WTC11 (cell line): ENCODE data around the gene EDARADD. TPM values are rescaled to one million over a fixed set of nuclear protein-coding genes. Genes with fewer than 3 reads are reported as not detected.
"Not testable (repeated sequence)": the region's sequence is repeated elsewhere in the genome, so short reads cannot be mapped to it uniquely, and the experiment has no call there.

Experiments used
- ATAC-seq: fragments of 200-7000 bp; cut with Tn5 transposase; 2 replicates; pipeline ENCODE4 v1.10.0; 2021; ENCODE audit warnings: mild to moderate bottlenecking, moderate library complexity
- CTCF ChIA-PET: fragments of 300-600 bp; sonication (Branson Sonifier 250); formaldehyde crosslinking; loops from one replicate; lab custom pipeline; 2021; ENCODE audit warnings: antibody characterized with exemption; lab: Charles Lee
- POLR2A ChIA-PET: fragments of 350-600 bp; sonication (Branson Sonifier 250); formaldehyde crosslinking; loops from one replicate; lab custom pipeline; 2021; ENCODE audit warnings: antibody characterized with exemption; lab: Charles Lee
- DNase-seq: peaks from one replicate; pipeline ENCODE4 v3.0.0; 2021; ENCODE audit warnings: low spot score
- H3K27ac Mint-ChIP-seq: 2 replicates; pipeline ENCODE4 v1.8.0; 2021; ENCODE audit warnings: mixed read lengths
- H3K27me3 Mint-ChIP-seq: 2 replicates; pipeline ENCODE4 v1.8.0; 2021; ENCODE audit warnings: low read depth, mild to moderate bottlenecking, moderate library complexity, mixed read lengths
- H3K36me3 Mint-ChIP-seq: 2 replicates; pipeline ENCODE4 v1.8.0; 2021; ENCODE audit warnings: mixed read lengths
- H3K4me1 Mint-ChIP-seq: 2 replicates; pipeline ENCODE4 v1.8.0; 2022; ENCODE audit warnings: mixed read lengths
- H3K4me3 Mint-ChIP-seq: 2 replicates; pipeline ENCODE4 v1.8.0; 2021; ENCODE audit warnings: mild to moderate bottlenecking, moderate library complexity, mixed read lengths
- H3K9me3 Mint-ChIP-seq: 2 replicates; pipeline ENCODE4 v1.8.0; 2021; ENCODE audit warnings: mixed read lengths
- CREM ChIP-seq: sonication (generic); formaldehyde crosslinking; IDR thresholded peaks from 2 replicates; pipeline ENCODE4 v1.8.1; 2022; ENCODE audit warnings: mild to moderate bottlenecking, missing genetic modification reagents, moderate library complexity
- JUN ChIP-seq: sonication (generic); formaldehyde crosslinking; IDR thresholded peaks from 2 replicates; pipeline ENCODE4 v1.8.0; 2023; ENCODE audit warnings: mild to moderate bottlenecking, missing genetic modification reagents
- NFE2L1 ChIP-seq: sonication (generic); formaldehyde crosslinking; IDR thresholded peaks from 2 replicates; pipeline ENCODE4 v1.8.1; 2023; ENCODE audit warnings: missing genetic modification reagents
- PRRX2 ChIP-seq: fragments of 250-450 bp; sonication (Bioruptor Pico); IDR thresholded peaks from 2 replicates; pipeline ENCODE4 v1.8.0; 2021; ENCODE audit warnings: mild to moderate bottlenecking
- TEAD4 ChIP-seq: sonication (generic); formaldehyde crosslinking; IDR thresholded peaks from 2 replicates; pipeline ENCODE4 v1.8.0; 2022; ENCODE audit warnings: mild to moderate bottlenecking, missing genetic modification reagents
- ZNF416 ChIP-seq: fragments of 250-450 bp; sonication (Bioruptor Pico); IDR thresholded peaks from 2 replicates; pipeline ENCODE4 v1.9.0; 2021; ENCODE audit warnings: mild to moderate bottlenecking, inconsistent platforms
- ZNF671 ChIP-seq: fragments of 250-450 bp; sonication (Bioruptor Pico); IDR thresholded peaks from 2 replicates; pipeline ENCODE4 v1.8.0; 2021; ENCODE audit warnings: mild to moderate bottlenecking
- total RNA-seq: library from RNA; stranded (reverse); gene quantifications from 3 replicates; pipeline ENCODE4 v1.2.3, GENCODE V29; 2021
- TF ChIP-seq, protein P1 (sequence below): fragments of 250-450 bp; sonication (Bioruptor Pico); IDR thresholded peaks from 2 replicates; pipeline ENCODE4 v1.9.0; 2021; ENCODE audit warnings: moderate library complexity, mild to moderate bottlenecking, inconsistent platforms, borderline replicate concordance
- TF ChIP-seq, protein P2 (sequence below): sonication (generic); formaldehyde crosslinking; IDR thresholded peaks from 2 replicates; pipeline ENCODE4 v1.8.0; 2022; ENCODE audit warnings: mild to moderate bottlenecking, missing genetic modification reagents
- TF ChIP-seq, protein P3 (sequence below): sonication (generic); formaldehyde crosslinking; IDR thresholded peaks from 2 replicates; pipeline ENCODE4 v1.8.1; 2023; ENCODE audit warnings: mild to moderate bottlenecking, missing genetic modification reagents
- TF ChIP-seq, protein P4 (sequence below): sonication (generic); formaldehyde crosslinking; IDR thresholded peaks from 2 replicates; pipeline ENCODE4 v1.8.1; 2023; ENCODE audit warnings: mild to moderate bottlenecking, missing genetic modification reagents
- TF ChIP-seq, protein P5 (sequence below): sonication (generic); formaldehyde crosslinking; IDR thresholded peaks from 2 replicates; pipeline ENCODE4 v1.8.1; 2023; ENCODE audit warnings: mild to moderate bottlenecking, moderate library complexity, missing genetic modification reagents

Gene EDARADD
- total RNA-seq, 1 experiment from 2014 or later = 5.0 TPM

DNA sequence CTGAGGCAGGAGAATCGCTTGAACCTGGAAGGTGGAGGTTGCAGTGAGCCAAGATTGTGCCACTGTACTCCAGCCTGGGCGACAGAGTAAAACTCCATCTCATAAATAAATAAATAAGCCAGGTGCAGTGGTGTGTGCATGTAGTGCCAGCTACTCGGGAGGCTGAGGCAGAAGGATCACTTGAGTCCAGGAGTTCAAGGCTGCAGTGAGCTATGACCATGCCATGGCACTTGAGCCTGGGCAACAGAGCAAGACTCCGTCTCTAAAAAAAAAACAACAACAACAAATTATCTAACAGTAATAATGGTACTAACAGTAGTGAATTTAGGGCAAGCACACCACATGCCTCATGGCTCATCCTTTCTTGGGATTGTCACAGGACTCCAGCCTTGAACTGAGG lies 41.3 kb upstream of the EDARADD start:
- H3K27me3 Mint-ChIP-seq, POLR2A ChIA-PET, H3K9me3 Mint-ChIP-seq, ATAC-seq, DNase-seq, H3K36me3 Mint-ChIP-seq, H3K4me3 Mint-ChIP-seq, H3K4me1 Mint-ChIP-seq, H3K27ac Mint-ChIP-seq: not testable (repeated sequence)
- CTCF ChIA-PET = interaction anchor here (0.7 kb wide), 1 partner anchor 1981 kb away, joined by 3 read pairs; no protein-coding TSS in a partner anchor

DNA sequence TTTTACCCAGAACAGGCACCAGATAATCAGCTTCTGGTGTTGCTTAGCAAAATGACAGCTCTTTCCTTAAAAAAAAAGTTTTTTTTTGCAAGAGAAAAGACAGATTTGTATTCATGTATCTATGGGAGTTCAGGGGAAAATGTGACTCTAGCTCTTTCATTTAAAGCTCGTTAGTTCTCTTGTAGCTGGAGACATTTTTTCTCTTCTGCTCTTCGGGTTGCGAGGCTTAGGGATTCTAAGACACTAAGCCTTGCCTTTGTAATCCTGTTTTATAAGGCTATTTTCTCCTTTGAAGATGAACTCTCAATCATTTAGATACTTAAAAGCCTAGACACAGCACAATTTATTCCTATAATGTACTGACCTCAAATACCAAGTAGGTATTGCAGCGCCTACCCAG lies 40.3 kb upstream of the EDARADD start:
- no peaks in the 10 kb centered on the region for H3K4me1 Mint-ChIP-seq
- H3K36me3 Mint-ChIP-seq = peaks cover 6% of the 10 kb centered on the region; the same call in 1 of the 2 replicates
- H3K4me3 Mint-ChIP-seq = no peak overlapping the region
- CTCF ChIA-PET = no interaction called here
- H3K9me3 Mint-ChIP-seq = peaks cover 9% of the 10 kb centered on the region
- peaks cover 4% of the 10 kb centered on the region for H3K27me3 Mint-ChIP-seq
- ATAC-seq = no peak
- TF ChIP-seq NFE2L1 (CRISPR knock-in tag) = no peak
- TF ChIP-seq, protein P1, sequence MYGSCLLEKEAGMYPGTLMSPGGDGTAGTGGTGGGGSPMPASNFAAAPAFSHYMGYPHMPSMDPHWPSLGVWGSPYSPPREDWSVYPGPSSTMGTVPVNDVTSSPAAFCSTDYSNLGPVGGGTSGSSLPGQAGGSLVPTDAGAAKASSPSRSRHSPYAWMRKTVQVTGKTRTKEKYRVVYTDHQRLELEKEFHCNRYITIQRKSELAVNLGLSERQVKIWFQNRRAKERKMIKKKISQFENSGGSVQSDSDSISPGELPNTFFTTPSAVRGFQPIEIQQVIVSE (CRISPR knock-in tag) = no peak
- TF ChIP-seq, protein P2, sequence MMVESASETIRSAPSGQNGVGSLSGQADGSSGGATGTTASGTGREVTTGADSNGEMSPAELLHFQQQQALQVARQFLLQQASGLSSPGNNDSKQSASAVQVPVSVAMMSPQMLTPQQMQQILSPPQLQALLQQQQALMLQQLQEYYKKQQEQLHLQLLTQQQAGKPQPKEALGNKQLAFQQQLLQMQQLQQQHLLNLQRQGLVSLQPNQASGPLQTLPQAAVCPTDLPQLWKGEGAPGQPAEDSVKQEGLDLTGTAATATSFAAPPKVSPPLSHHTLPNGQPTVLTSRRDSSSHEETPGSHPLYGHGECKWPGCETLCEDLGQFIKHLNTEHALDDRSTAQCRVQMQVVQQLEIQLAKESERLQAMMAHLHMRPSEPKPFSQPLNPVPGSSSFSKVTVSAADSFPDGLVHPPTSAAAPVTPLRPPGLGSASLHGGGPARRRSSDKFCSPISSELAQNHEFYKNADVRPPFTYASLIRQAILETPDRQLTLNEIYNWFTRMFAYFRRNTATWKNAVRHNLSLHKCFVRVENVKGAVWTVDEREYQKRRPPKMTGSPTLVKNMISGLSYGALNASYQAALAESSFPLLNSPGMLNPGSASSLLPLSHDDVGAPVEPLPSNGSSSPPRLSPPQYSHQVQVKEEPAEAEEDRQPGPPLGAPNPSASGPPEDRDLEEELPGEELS (CRISPR knock-in tag) = no peak
- no peak for TF ChIP-seq PRRX2 (CRISPR knock-in tag)
- TF ChIP-seq, protein P3, sequence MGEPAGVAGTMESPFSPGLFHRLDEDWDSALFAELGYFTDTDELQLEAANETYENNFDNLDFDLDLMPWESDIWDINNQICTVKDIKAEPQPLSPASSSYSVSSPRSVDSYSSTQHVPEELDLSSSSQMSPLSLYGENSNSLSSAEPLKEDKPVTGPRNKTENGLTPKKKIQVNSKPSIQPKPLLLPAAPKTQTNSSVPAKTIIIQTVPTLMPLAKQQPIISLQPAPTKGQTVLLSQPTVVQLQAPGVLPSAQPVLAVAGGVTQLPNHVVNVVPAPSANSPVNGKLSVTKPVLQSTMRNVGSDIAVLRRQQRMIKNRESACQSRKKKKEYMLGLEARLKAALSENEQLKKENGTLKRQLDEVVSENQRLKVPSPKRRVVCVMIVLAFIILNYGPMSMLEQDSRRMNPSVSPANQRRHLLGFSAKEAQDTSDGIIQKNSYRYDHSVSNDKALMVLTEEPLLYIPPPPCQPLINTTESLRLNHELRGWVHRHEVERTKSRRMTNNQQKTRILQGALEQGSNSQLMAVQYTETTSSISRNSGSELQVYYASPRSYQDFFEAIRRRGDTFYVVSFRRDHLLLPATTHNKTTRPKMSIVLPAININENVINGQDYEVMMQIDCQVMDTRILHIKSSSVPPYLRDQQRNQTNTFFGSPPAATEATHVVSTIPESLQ (CRISPR knock-in tag) = no peak
- TF ChIP-seq JUN = no peak
- TF ChIP-seq, protein P4, sequence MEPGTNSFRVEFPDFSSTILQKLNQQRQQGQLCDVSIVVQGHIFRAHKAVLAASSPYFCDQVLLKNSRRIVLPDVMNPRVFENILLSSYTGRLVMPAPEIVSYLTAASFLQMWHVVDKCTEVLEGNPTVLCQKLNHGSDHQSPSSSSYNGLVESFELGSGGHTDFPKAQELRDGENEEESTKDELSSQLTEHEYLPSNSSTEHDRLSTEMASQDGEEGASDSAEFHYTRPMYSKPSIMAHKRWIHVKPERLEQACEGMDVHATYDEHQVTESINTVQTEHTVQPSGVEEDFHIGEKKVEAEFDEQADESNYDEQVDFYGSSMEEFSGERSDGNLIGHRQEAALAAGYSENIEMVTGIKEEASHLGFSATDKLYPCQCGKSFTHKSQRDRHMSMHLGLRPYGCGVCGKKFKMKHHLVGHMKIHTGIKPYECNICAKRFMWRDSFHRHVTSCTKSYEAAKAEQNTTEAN (CRISPR knock-in tag) = no peak
- TF ChIP-seq ZNF671 = no peak
- no peak for TF ChIP-seq CREM (CRISPR knock-in tag)
- TF ChIP-seq, protein P5, sequence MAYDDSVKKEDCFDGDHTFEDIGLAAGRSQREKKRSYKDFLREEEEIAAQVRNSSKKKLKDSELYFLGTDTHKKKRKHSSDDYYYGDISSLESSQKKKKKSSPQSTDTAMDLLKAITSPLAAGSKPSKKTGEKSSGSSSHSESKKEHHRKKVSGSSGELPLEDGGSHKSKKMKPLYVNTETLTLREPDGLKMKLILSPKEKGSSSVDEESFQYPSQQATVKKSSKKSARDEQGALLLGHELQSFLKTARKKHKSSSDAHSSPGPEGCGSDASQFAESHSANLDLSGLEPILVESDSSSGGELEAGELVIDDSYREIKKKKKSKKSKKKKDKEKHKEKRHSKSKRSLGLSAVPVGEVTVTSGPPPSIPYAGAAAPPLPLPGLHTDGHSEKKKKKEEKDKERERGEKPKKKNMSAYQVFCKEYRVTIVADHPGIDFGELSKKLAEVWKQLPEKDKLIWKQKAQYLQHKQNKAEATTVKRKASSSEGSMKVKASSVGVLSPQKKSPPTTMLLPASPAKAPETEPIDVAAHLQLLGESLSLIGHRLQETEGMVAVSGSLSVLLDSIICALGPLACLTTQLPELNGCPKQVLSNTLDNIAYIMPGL = no peak
- TF ChIP-seq, all 79 proteins: peak for 0
- DNase-seq = no peak
- POLR2A ChIA-PET = no interaction called here
- no peak overlapping the region for H3K27ac Mint-ChIP-seq

DNA sequence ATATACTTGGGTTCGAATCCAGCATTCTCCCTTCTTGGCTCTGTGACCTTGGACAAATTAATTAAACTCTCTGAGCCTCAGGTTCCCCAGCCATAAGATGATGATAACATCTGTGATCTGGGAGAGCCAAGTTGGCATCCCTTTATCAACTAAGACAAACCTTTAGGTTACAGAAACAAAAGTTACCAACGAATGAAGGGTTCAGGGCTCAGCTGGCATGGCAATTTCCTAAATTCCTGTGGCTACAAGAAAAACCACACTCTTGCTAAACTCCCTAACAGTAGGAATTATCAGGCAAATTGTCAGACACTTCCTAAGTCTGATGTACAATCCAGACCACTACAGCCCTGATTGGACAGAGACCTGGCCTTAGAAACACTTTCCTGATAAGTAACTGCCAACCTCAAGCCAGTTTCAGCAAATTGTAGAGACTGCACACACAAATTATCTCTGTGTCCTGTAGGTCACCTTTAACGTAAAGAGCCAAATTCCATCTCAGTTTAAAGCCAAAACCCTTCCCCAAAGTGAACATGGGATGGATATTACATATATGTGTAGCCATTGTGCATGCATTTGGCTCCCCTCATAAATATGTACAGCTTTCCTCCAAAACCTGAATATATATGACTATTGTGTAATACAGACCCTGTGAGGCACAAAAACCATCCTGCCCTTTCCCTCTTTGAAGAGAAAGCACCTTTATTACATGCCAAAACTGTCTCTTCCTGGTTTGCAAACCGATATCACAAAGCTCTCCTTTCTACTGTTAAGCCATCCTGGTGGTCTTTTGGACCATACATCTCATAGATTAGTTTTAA lies 39.5 kb upstream of the EDARADD start:
- no peak for ATAC-seq
- peaks cover 6% of the 10 kb centered on the region; the same call in 1 of the 2 replicates for H3K36me3 Mint-ChIP-seq
- H3K27me3 Mint-ChIP-seq = peaks cover 4% of the 10 kb centered on the region
- no peaks in the 10 kb centered on the region for H3K4me1 Mint-ChIP-seq
- H3K9me3 Mint-ChIP-seq = peaks cover 16% of the 10 kb centered on the region
- CTCF ChIA-PET = no interaction called here
- POLR2A ChIA-PET = no interaction called here
- DNase-seq = no peak
- H3K27ac Mint-ChIP-seq = no peak overlapping the region
- no peak for TF ChIP-seq TEAD4 (CRISPR knock-in tag)
- no peak for TF ChIP-seq ZNF416
- H3K4me3 Mint-ChIP-seq = no peak overlapping the region
